T-helper 2 cell treated with Interferon-gamma antibody and Interleukin-4, amounts not matched to agents 100 ng/mL and 5 ng/mL, for 36 hours (primary cell): Measurements from ENCODE around the gene RHOG. TPM values are rescaled to one million over a fixed set of nuclear protein-coding genes. Genes with fewer than 3 reads are reported as not detected.

Experiments used
- intact Hi-C: fragments of 100-400 bp; cut with micrococcal nuclease; formaldehyde crosslinking; loops from one replicate; pipeline ENCODE4 v1.15.1; 2023
- total RNA-seq: library from RNA; stranded (reverse); gene quantifications from 2 replicates; pipeline ENCODE4 v1.2.3, GENCODE V29; 2022

Gene RHOG
- total RNA-seq, 1 donor from 2014 or later: 150 TPM

DNA sequence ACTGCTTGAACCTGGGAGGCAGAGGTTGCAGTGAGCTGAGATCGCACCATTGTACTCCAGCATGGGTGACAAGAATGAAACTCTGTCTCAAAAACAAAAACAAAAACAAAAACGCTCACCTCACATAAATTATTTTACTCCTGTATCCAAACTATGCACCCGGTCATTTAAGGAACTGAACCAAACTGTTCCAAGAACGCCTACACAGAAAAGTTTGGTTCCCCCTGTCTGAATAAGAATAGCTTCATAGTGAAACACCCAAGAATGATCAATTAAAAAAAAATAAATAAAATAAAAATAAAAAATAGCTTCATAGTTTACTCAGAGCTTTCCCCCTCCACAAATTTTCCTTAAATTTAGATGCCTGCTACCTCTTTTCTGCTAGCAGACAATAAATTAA, 57.1 kb downstream of the RHOG start:
- intact Hi-C loops: no loop called here

DNA sequence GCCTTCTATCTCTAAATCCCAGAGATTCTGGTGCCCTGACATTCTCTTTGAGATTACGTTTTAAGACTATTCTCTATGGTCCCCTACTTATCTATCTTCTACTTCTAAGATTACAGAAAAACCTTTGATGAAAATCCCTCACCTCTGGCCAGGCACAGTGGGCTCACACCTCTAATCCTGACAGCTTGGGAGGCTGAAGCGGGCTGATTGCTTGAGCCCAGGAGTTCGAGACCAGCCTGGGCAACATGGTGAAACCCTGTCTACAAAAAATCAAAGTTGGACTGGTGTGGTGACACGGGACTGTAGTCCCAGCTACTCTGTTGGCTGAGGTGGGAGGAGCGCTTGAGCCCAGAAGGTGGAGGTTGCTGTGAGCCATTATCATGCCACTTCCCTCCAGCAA, 57.8 kb downstream of the RHOG start:
- intact Hi-C loops: no loop called here

DNA sequence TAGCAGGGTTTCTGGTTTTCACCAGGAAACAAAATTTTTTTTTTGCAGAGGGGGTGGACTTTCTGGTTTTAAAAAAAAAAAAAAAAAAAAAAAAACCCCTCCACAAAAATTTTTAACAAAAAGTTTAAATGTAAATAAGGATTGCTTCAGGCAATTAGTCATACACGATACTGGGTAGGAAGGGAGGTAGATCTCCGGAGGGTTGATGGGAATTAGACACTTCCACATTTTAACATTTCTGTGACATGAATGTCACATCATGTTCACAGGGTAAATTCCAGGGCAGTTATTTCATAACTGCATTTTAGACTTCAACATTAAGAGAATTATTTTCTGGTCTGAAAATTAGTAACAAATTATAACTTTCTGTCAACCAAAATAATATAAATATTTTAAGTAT, 59.3 kb downstream of the RHOG start:
- intact Hi-C loops: no loop called here

Other genes with a start within 250 kb of the RHOG start
- not detected in 2 replicates for gene ART5, start 199.0 kb downstream of the RHOG start, total RNA-seq
- not detected in 2 replicates for gene ART1, start 195.8 kb downstream of the RHOG start, total RNA-seq
- 3.0 and 3.7 TPM in 2 replicates for gene CHRNA10, start 169.6 kb downstream of the RHOG start, total RNA-seq
- gene NUP98, start 43.4 kb downstream of the RHOG start, total RNA-seq: 110 and 128 TPM in 2 replicates
- 21.3 and 21.8 TPM in 2 replicates for gene PGAP2, start 32.4 kb downstream of the RHOG start, total RNA-seq
- gene STIM1, start 14.7 kb upstream of the RHOG start, total RNA-seq: 90.9 and 93.1 TPM in 2 replicates